Nucleus accumbens (tissue), 56 donors: Measurements from ENCODE around the gene CYB5R3.
A peak's percentile ranks its signal among the peaks of the same experiment; 100 is the strongest.

ENCODE experiments used
- DNase-seq, 56 donors: peaks; one replicate each; lab custom pipeline; 2025; lab: John Stamatoyannopoulos, UW

CYB5R3 gene

DNA sequence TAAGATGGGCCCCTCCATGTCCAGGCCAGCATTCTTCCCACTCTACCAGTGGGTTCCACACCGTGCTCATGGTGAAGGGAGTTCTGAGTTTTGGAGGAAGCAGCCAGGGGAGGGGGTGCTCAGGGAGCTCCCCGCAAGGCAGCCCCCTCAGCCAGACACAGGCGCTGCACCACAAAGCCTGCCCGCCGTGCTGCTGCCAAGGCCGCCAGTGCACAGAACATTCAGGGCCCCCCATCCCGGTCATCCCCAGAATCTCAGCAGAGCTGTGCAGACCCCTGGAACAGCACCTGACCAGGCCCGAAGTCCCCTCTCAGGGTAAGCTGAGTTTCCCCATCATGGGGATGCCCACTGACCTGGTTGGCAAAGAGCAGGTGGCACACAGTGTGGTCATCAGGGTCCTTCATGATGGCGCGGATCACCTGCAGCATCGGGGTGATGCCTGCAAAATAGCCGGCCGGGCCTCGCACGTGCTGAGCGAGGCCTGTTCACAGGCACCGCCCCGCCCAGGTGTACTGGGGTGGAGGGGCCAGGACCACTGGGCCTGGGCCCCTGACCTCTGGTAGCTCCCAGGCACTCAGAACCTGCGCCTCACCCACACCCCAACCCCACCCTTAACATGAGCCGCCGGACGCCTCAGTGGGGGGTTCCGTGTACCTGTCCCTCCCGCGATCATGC is 22.1 kb downstream of the CYB5R3 start:
- DNase-seq = no peak

DNA sequence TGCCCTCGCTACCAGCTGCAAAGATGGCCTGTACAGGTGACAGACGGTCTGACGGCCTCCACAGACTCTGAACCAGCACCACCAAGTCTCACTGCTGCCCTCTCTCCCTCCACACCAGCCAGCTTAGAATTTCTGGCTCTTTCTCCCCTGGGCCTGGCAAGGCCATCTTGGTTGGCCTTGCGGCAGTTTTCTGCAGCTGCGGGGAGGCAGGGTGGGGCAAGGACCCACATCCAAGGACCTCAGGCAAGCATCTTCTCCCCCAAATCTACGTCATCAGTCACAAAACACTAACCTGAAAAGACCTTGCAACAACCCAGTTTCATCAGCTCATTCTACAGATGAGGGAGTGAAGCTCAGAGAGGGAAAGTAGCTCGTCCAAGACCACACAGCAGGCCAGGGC is 22.8 kb downstream of the CYB5R3 start:
- no peak for DNase-seq

DNA sequence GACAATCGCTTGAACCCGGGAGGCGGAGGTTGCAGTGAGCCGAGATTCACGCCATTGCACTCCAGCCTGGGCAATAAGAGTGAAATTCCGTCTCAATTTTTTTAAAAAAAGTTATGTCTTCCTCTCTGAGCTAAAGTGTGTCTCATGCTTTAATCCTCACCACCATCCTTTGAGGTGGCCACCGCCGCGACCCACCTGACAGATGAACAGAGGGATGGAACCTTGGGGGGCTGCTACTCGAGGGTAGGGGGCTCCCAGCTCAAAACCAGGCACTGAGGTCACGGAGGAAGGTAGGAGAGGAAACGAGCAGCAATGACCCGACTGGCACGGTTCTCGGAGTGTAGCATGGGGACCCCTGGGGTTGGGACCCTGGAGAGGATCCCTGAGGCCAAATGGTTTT is 23.8 kb downstream of the CYB5R3 start:
- no peak for DNase-seq

DNA sequence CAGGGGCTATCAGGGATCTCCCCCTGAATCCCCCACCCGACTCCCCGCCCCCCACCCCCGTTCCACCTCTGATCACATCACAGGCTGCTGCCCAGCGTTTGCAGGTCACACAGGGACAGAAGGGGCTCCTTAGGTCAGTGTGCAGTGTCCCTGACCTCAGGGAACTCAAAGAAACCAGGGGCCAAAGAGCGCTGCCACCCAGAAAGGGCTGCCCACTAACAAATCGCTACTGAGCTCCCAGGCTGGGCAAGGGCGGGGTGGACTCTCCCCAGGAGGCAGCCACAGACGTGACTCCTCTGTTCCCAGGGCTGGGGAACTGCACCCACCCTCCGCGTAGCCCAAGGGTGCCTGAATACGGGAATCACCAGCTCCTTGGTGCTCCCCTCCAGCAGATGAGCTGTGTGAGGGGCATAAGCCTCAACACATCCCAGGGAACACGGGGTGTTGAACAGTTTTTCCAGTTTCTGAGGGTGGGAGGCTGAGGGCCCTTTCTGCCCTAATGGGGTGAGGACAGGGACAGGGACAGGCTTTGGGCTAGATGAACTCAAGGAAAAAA is 24.6 kb downstream of the CYB5R3 start:
- DNase-seq = no peak

DNA sequence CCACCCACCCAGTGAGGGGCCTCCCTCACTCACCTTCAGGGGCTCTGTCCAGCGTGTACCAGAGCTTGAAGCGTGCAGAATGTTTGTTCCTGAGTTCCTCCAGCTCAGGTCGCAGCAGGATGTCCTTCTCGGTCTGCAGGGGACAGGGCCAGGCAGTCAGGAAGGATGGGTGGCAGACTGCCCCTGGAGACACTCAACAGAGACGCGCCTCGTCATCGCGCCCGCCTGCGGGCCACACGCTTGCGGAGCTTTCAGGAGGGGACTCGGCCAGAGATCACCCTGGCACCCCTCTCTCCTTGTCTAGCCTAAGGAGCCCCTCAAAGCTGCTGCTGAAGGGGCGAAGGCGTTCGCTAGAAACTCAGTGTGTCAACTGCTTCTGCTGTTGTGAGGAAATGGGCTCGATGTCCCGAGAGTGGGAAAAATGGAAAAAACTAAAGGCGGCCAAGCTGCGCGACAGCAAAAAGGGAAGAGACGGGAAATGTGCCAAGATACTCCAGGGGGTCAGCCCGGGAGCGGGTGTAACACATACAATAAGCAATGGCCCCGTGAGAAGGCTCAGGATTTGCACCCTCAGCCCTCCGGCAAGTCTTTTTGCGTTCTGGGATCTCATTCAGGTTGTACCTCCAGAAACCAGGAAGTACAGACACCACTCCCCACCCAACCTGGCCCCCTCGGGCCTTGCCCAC is 25.3 kb downstream of the CYB5R3 start:
- DNase-seq = no peak

DNA sequence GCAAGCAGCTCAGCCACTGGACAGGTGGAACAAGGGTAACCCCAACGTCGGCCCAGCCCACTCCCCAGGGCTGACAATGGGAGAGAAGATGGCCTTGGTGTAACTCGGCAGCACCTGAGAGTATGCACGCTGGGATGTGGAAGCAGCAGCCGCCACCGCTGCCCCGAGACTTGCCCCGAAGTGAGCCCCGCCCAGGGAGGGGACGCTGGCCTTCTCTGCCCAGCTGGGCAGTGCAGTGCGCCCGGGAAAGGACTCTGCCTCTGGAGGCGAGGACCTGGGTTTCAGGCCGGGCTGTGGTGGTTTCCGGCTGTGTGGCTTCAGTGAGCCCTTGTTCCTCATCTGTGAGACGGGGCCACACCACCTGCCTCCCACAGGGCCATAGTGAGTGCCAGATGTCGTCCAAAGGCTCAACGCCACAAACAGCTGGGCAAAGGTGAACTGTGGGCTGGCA is 25.9 kb downstream of the CYB5R3 start:
- no peak for DNase-seq

DNA sequence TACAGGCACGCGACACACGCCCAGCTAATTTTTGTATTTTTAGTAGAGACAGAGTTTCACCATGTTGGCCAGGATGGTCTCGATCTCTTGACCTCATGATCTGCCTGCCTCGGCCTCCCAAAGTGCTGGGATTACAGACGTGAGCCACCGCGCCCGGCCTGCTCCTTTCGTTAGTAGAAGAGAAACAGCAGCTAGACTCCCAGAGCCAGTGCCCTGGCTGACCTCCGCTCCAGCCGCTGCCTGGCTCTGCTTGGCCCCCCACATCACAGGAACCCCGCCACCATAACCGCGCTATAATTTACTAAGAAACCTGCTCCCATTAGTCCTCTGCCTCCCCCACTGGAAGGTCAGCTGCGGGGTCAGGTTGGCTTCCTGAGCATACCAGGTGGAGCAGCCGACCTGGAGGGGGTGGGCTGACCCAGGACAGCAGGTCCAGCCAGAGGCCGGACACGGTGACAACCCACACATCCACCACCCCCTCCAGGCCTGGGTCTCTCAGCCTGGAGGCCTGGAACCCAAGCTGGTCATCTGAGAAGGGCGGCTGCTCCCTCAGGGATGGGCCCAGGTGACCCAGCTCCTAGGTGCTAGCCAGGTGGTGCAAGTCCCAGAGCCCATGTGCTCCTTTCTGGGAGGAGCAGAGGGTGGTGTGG is 27.0 kb downstream of the CYB5R3 start:
- DNase-seq = no peak

DNA sequence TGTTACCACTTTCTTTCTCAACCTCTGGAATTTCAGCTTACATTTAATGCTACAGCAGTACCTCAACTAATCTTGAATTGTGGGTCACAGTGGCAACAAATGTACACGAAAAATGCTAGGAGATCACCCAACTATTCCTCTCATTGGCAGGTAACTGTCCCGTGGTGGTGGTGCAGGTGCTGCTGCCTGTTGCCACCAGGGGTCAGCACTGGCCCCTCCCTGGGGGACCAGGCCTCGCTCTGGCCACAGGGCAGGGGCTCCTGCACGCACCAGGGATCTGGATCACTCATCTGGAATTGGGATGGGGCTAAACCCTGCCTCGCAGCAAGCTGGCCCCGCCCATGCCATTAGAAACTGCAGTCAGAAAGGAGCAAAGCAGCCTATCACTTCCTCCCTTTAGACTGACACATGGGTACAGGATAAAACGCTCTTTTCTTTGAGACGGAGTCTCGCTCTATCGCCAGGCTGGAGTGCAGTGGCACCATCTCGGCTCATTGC is 27.6 kb downstream of the CYB5R3 start:
- DNase-seq = peak in 19 of 56 donors; percentile 6 to 54 (median 14)

DNA sequence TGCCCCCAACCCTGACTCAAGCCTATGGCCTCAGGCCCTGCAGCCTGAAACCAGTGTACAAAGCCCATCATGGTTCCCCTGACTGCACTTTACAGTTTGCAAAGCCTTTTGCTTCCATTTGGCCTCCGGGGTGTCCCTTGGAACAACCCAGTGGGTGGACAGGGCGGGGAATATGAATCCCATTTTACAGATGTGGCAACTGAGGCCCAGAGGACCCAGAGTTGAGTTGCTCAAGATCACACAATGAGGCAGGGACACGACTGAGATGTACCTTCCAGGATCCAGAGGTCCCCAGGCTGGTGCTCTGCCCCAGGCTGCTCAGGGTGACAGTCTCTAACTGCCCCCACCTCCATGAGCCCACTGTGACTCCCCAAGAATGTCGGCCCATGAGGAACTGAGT is 29.1 kb downstream of the CYB5R3 start:
- no peak for DNase-seq

DNA sequence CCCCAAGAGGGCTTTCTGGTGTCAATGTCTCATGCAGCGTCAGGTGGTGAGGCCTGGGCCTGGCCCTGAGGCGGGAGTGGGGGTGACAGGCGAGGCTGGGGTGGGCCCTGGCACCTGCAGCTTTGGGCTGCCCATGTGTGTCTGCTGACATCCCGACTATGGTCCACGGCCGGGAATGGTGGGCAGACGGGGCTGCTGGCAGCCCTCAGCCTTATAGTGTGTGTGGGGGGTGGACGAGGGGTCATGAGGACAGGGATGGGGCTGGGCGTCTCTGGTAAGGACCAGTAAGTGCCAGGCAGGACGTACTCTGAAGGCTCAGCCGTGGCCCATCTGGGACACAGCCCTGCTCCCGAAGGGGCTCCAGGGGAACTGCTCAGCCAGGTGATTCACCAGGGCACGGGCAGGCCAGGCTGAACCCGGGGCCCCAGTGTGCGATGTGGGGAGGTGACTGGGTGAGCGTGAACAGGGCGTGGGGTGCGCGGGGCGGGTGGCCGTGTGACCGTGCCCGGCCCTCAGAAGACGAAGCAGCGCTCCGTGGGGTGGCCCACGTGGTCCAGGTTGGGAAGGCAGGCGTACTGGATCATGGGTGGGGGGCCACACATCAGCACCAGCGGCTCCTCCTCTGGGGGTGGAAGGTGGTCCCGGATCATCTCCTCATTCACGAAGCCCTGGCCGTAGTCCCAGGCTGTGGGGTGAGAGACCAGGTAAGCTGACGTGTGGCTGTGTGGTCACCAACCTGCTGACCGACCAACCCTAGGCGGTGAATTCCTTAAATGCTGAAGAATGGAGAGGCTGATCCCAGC is 29.7 kb downstream of the CYB5R3 start:
- no peak for DNase-seq

DNA sequence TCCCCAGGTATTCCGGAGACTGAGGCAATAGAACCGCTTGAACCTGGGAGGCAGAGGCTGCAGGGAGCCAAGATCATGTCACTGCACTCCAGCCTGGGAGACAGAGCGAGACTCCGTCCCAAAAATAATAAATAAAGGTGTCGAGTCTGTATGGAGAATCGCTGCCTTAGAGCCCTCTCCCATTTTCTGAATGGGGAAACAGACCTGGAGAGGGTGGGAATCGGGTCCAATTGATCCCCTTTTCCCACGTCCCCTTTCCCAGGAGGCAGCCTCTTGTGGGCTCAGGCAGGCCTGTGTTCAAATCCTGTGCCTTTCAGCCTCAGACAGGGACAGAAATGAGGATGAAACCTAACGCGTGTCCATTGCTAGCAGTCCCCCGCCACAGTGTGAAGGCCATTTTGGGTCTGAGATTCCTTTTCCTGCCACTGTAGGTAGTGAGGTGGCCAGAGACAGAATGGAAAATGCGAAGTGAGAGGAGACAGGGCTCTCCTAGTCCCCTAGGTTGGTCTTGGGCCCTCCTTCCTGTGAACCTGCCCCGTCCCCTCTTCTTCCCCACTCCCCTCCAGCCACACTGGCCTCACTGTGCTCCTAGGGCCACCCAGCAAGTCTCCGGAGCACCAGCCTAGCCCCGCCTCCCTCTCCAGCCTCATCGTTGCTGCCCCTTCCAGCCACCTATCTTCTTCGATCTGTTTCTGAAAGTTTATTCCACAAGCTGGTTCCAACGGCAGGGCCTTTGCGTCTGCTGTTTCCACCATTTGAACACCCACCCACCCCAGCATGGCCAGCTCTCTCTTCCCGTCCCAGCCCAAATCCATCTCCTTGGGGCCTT is 31.8 kb downstream of the CYB5R3 start:
- no peak for DNase-seq

DNA sequence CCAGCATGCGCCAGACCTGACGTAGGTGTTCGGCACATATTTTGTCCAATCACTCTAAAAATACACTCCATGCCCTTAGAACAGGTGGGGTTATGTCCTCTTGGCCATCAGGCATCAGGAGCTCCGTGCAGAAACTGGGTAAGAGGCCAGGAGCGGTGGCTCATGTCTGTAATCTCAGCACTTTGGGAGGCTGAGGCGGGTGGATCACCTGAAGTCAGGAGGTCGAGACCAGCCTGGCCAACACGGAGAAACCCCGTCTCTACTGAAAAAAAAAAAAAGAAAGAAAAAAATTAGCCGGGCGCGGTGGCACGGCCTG is 33.4 kb downstream of the CYB5R3 start:
- peak in 1 of 56 donors; percentile 23 for DNase-seq

DNA sequence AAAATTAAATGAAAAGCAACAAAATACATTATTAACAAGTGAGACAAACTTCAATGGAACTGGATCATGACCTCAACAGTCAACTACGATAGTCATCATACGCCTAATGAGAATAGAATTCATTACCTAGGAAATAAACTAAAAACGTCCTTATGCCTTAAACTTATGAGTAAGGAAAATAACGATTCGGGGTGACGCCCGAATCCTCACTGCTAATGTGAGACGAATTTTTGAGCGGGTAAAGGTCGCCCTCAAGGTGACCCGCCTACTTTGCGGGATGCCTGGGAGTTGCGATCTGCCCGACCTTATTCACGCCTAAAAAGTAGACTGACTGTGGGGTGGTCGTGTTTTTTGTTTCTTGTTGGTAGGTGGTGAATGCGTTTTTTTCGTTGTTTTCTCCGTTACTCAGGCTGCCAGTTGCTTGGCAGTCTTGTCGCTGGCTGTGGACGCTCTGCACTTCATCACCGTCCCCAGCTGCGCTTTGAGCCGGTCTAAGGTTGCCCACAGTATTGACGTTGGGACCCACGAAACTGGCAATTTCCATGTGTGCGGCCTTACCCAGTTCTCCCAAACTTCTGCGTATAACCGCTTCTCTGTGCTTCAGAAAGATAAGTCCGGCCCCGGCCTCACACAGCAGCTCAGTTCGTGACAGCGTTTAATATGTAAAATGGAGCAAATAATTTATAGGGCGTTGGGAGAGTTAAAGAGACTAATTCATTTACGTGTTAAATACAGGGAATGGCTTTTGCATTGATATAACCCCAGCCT is 33.9 kb downstream of the CYB5R3 start:
- DNase-seq = peak in 54 of 56 donors; percentile 13 to 90 (median 72)

DNA sequence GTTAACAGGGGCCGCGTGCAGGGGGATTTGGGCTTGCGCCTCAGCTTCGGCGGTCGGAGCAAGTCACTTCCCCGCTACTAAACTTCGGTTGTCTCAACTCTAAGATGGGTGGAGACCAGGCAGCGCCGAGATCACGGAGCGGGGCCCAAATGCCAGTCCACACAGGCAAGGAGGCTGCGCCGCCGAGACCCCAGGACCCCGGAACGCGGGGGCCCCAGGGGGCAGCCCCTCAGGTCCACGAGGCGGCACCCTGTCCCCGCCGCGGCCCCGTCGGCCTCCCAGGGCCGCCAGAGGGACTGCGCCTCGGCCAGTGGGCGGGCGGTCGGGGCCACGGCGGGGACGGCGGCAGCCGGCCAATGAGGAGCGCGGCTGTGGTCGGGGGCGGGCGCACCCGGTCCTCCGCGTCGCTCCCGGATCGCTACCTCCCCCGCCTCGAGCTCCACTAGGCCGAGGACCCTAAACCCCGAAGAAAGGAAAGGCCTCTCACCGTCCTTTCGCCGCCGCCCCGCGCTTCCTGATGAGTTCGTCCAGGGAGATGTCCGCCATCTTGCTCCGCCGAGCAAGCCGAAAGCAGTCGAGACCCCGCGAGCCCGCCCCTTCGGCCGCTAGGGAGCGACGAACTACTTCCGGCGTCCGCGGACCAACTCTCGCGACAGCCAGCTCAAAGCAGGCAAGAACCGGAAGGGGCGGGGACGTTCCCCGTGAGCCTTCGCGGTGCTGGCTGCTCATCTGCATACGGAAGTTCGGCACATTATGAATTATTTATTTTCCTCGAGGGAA is 34.7 kb downstream of the CYB5R3 start, which contains the start of gene POLDIP3:
Gene POLDIP3 (minus strand): TSS at position 572 of the 780 bp plus-strand sequence. CDS start 26 bp downstream, at position 546.
- DNase-seq = peak; percentile 57 to 99 (median 97)

DNA sequence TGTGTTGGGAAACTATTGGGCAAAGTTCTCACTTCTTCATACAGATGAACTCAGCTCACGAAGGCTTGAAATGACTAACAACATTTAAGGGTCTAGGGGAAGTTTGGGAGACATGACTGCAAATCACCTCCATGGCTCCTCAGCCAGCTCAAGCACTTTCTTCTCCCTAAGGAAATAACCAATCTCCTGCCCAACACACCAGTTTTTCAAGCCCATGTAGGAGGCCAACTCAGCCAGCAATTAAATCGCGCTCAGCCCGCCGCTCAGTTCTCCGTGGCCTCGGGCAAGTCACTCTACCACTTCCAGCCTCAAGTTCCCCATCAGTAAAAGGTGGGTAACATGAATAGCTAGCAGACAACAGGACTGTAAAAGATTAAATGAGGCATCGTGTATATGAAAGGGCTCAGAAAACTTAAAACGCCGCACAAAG is 35.3 kb downstream of the CYB5R3 start:
- DNase-seq = peak in 3 of 56 donors; percentile 9 to 39 (median 36)

DNA sequence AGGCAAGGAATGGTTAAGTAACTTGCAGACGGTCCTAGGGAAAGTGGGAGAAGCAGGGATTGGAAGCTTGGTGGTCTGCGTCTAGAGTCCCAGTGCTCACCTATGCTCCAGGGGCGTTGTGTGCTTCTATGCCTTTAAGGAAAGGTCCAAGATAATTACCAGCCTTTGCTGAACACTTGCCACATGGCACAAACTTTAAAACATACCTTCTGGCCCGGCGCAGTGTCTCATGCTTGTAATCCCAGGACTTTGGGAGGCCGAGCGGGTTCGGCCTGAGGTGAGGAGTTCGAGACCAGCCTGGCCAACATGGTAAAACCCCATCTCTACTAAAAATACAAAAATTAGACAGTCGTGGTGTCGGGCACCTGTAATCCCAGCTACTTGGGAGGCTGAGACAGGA is 36.9 kb downstream of the CYB5R3 start:
- no peak for DNase-seq

DNA sequence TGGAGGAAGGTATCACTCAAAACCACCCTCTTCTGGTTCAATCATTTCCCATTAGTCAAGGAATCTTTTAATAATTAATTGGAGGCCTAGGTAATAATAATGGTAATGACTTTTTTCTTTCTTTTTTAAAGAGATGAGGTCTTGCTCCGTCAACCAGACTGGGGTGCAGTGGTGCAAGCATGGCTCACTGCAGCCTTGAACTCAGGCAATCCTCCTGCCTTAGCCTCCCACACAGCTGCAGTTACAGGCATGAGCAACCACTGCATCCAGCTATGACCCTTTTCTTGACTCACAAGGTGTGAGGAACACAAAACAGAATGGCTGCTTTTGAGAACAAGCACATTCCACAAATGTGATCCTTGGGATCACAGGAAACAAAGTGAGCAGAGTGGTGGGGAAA is 38.1 kb downstream of the CYB5R3 start:
- no peak for DNase-seq

DNA sequence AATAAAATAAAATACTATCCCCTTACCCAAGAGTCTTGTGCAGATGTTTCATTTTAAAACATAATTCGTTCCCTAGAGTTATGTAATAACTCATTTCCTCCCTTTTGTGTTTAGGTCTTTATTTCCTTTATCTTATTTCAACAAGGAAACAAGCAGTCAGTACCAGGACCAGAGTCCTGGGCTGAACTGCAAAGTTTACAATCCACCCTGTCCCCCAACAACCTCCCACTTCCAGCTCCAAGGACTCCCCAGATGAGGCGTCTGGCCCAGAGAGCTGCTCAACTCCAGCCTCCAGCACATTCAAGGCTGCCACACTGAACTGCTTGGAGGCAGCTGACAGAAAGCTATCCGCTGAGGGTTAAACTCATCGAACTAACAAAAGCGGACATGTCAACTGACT is 39.0 kb downstream of the CYB5R3 start:
- DNase-seq = no peak
